Measurements from ENCODE around the gene AARSD1.
"Not testable (repeated sequence)": the region's sequence is repeated elsewhere in the genome, so short reads cannot be mapped to it uniquely, and the experiment has no call there.

The AARSD1 gene

DNA sequence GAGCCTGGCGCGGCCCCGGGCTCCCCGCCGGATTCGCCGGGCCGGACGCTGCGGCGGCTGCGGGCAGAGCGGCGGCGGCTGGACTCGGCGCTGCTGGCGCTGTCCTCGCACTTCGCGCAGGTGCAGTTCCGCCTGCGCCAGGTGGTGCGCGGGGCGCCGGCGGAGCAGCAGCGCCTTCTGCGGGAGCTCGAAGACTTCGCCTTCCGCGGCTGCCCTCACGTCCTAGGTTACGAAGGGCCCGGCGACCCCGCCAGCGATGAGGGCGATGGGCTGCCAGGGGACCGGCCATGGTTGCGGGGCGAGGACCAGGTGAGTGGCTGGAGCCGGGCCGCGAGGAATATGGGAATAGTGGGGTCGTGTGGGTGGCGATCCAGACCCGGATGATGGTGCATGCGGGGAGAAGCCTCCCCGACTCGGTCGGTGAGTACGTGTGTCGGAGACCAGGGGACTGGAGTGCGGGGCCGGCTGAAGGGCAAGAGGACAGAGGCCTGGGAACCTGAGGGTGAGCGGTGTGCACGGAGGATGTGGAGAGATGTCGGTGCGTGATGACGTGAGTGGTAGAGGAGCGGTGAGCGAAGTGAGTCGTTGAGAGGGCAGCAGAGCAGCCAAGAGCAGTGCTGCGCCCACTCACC is 16.6 kb upstream of the AARSD1 start:
- DNase-seq, result peak; percentile 25

DNA sequence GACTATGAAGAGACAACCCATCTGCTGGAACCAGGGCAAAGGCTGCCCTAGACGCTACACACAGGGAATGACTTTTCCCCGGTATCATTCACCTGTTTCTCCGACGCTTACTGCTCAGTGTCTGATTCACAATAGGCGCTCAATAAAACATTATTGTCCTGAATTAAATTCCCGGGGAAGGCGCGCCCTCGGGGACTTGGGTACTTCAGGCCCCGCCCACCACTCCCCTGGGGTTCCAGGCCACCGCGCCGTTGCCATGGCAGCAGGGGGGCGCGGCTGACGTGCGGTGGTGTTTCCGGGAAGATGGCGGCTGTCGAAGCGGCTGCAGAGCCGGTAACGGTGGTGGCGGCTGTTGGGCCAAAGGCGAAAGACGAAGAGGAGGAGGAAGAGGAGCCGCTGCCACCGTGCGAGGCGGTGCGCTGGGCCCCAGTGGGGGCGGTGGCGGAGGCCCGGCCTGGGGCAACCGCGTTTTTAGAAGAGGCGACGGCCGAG is 16.1 kb upstream of the AARSD1 start, which contains the start of gene RUNDC1:
RUNDC1 (plus strand) TSS at position 292 of the 492 bp plus-strand sequence; CDS start at position 304, 12 bp downstream.
- peak; percentile 69 for DNase-seq

DNA sequence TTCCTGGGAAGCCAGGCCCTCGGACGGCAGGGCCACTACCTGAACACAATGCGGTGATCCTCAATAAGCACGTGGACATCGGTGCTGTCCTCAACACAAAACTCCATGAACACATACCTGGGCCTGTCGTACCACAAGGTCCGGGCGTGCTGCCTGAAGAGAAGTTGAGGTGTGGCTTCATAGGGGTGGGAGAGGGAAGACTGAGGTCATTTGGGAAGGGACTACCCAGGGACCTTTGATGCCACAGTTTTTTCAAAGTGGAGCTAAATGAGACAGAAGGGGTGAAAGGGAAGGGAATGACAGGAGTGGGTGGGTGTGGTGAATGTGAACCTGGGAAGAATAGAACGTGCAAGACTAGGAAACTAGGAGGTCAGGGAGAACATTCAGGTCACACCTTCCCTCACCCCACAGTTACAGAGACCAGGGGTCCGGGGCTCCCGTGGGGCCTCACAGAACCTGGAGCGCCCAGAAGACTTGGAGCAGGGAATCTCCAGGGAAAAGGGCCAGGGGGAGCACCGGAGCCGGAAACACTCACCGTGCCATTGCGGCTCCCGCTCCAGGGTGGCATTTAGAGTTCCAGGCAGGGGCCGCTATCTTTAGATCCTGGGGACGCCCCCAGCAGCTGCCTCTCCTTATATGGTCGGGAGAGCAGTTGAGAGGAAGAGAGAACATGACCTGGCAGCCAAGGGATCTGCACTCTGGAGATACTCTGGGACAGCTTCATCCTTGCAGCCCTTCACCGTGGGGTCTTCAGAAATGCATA is 15.4 kb upstream of the AARSD1 start, which contains the start of gene PTGES3L:
PTGES3L (minus strand) TSS at position 570 of the 763 bp plus-strand sequence; CDS start at position 543, 27 bp downstream.
- peak; percentile 16 for DNase-seq

DNA sequence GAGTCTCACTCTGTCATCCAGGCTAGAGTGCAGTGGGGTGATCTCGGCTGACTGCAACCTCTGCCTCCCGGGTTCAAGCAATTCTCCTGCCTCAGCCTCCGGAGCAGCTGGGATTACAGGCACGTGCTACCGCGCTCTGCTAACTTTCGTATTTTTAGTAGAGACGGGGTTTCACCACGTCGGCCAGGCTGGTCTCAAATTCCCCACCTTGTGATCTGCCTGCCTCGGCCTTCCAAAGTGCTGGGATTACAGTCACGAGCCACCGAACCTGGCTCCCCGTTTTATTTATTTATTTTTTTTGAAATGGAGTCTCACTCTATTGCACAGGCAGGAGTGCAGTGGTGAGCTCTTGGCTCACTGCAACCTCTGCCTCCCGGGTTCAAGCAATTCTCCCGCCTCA is 11.4 kb upstream of the AARSD1 start:
- DNase-seq, result not testable (repeated sequence)

DNA sequence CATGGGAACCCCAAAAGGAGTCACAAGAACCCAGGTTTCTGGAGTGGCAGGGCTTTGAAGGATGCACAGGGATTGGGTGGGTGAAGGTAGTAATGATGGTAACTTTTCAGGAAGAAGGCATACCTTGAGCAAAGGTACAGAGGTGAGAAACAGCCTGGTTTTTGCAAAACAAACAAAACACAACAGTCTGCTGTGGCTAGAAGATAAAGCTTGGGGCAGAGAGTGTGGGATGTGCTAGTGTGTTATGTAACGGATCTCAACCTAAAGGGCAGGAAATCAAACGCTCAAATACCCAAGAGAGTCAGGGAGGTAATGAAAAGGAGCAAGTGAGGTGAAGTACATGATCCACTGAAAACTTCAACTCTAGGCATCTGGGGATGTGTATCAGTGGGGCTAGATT is 11.0 kb upstream of the AARSD1 start:
- no peak for DNase-seq

DNA sequence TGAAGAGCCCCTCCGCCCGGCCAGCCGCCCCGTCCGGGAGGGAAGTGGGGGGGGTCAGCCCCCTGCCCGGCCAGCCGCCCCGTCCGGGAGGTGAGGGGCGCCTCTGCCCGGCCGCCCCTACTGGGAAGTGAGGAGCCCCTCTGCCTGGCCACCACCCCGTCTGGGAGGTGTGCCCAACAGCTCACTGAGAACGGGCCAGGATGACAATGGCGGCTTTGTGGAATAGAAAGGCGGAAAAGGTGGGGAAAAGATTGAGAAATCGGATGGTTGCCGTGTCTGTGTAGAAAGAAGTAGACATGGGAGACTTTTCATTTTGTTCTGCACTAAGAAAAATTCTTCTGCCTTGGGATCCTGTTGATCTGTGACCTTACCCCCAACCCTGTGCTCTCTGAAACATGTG is 9.1 kb upstream of the AARSD1 start:
- not testable (repeated sequence) for DNase-seq

DNA sequence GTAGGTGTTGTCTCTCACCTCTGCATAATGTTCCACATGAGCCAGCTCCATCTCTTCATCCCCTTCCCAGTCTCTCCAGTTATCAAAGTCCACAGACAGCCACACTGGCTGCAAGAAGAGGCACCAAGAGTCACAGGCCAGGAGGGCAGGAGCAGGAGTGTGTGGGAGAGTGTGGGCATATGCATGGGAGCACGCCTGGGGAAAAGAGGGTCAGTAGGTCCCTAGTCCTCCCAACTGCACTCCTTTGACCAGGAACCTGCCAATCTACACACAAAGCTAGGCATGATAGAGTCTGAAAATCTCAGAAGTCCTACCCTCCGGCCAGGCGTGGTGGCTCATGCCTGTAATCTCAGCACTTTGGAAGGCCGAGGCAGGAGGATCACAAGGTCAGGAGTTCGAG is 7.3 kb upstream of the AARSD1 start:
- DNase-seq, result no peak

DNA sequence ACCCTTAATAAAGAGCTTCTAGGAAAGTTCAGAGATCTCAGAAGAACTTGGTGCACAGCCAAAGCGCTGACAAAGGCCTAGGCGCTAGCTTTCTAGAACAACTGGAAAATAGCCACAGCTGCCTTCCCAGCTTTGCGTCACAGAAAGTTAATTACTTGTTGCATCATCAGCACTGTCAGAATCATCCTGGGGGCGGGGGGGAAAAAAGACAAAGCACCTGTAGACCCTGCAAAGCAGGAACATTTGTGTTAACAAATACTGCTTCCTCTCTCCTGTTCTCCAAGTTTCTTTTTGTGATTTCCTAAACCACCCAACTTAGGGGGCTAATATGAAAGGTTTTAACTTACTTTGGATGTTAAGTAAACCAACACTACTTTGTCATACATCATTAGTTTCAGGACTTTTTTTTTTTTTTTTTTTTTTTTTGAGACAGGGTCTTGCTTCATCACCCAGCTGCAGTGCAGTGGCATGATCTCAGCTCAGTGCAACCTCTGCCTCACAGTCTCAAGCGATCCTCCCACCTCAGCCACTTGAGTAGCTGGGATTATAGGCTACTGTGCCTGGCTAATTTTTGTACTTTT is 4.8 kb upstream of the AARSD1 start:
- no peak for DNase-seq

DNA sequence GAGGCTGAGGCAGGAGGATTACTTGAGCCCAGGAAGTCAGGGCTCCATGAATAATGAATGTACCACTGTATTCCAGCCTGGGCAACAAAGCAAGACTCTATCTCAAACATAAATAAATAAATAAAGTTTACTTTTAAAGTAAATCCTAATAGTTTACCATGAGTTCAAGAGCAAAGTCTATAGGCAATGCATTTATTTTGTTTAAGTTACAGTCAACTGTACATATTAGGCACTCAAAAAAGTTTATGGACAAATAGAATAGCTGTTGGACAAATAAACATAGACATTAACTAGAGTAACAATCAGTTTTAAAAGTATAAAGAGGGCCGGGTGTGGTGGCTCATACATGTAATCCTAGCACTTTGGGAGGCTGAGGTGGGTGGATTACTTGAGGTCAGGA is 3.7 kb upstream of the AARSD1 start:
- no peak for DNase-seq

DNA sequence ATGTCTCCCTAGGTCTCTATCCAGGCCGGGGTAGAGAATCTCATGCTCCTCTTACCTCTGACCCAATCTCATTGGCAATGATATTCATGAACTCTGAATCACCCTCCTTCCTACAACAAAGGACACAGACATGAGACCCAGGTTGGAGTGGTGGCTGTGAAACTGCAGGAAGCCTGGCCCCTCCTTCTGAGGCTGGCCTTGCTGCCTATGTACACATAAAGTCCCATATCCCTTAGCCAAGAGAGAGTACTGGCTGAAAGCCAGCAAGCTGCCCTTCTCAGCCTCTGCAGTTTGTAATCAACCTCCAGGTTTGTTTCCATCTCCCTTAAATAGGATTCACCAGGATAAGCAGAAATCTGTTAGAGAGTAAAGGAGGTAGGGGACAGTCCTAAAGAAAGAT is 10.6 kb downstream of the AARSD1 start:
- DNase-seq, result no peak

DNA sequence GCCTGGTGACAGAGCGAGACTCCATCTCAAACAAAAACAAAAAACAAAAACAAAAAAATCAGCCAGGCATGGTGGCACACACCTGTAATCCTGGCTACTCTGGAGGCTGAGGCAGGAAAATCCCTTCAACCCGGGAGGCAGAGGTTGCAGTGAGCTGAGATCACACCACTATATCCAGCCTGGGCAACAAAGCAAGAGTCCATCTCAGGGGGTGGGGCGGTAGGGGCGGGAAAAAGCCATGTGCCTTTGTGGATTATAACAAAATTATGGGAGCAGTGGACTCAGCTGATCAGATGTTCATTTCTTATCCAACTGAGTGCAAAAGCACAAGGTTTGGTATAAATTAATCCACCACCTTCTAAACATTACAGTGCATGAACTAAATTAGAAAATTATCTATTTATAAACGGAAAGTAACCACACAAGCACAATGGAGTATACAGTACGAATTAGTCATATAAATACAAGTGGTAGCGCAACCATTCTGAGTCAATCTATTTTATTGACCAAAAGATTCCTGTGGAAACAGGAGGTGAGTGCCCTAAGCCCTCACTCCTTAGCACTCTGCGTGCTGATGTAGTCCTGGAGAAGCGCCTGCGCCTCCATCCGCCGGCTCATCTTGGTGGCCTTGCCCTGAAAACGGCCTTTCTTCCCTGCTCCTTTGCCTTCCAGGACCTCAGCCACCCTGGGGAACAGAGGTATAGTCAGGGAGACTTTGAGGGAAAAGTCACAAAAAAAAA is 14.0 kb downstream of the AARSD1 start:
- no peak for DNase-seq

DNA sequence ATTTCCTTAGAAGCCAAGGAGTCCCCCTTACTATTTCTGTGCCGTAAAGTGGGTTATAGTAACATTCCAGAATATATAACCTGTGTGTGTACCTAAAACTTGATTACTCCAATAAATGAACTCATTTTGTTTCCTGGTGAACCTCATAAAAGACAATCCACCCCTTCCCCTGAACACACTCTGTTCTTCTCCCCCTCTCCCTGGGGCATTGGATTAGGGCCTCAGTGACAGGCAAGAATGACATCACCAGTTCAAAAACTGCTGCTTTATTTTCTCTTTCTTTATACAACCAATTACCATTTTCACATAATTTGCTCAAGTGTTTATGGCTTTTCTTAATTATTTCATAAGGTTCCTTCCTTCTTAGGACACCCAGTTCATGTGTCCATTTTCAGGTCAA is 17.4 kb downstream of the AARSD1 start:
- no peak for DNase-seq

DNA sequence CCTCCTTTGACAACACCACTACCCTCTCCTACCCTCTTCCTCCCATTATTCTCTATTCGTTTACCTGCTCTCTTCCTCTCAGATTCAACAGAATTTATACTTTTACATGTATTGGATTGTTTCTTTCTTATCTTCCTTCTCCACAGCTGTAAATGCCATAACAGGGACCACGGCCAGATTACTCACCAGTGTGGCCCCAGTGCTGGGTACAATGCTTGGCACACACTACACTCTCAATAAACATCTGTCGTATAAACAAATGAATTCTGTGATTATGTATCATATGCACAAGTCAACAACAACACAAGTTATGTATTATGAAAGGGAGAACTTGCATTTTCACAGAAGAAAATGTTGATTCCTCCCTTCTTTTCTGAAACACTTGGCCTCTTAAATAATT is 20.0 kb downstream of the AARSD1 start:
- no peak for DNase-seq

DNA sequence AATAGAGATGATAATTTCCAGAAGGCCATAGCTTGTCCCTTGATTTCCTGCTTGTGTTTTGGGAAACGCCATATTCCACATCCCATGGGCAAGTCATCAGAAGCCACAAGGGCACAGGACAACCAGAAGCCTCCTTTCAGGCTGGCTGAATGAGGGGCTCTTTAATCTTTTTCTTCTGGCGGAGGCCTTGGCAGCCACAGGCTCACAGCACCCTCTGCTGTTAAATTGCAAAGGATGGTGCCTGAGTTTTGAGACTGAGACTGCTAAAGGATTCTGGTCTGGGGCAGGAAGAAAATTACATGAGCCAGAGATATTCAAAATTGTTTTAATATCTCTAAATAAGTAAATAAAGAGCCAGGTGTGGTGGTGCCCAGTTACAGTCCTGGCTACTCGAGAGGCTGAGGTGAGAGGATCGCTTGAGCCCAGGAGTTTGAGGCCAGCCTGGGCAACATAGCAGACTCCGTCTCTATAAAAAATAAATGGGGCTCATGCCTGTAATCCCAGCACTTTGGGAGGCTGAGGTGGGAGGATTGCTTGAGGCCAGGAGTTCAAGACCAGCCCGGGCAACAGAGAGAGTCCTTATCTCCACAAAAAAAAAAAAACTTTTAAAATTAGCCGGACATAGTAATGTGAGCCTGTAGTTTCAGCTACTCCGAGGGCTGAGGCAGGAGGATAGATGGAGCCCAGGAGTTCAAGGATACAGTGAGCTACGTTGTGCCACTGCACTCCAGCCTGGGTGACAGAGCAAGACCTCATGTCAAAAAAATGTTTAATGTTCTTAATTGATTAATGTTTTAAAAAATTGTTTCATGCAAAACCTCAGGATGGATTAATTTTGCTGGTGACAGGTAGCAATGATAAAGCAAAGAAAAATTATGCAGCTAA is 26.3 kb downstream of the AARSD1 start:
- DNase-seq, result peak; percentile 28

DNA sequence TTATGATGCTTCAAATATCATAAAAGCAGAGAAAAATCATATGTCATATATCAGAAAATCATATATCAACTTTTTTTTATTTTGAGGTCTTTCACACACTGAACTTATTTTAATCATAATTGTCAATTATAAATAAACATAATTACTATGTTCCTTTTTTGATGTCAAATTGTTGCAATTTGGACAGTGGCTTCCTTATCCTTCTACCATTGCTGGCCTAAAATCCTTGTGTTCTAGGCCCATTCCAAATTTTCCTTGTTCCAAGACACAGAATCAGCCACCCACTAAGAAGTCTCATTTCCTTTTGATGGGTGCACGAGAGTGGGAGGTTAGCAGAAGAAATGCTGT is 34.8 kb downstream of the AARSD1 start:
- DNase-seq, result no peak

DNA sequence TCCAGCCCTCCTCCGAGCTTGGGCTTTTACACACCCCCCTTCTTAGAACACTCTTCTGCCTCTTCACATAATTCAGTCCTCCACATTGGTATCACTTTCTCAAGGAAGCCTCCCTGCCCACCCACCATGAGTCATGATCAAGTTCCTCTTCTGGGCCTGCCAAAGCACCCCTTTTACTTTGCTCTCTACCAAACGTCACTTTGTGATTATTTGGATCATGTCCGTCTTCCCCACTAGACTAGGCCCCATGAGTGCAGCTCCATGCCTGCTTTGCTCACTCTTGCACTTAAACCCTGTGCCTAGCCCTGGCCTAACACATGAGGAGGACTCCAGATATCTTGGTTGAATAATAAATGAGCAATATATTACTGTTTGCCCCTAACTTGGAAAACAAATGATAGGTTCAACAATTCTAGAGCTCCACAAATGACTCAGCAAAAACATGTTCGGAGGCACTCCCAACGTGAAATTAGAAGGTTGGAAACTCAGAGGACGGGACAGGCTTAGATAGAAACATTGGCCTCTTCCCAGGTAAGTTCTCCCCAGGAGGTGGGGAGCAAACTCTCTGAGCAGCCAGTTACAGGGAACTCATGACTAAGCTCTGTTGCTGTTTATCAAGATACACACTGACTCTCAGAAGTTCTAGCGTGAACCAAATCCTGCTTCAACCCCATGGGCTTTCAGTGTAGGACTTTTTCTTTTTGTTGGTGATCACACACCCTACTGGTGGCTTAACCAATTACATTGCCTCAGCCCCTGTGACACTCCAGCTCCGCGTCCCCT is 35.3 kb downstream of the AARSD1 start:
- peak; percentile 60 for DNase-seq

DNA sequence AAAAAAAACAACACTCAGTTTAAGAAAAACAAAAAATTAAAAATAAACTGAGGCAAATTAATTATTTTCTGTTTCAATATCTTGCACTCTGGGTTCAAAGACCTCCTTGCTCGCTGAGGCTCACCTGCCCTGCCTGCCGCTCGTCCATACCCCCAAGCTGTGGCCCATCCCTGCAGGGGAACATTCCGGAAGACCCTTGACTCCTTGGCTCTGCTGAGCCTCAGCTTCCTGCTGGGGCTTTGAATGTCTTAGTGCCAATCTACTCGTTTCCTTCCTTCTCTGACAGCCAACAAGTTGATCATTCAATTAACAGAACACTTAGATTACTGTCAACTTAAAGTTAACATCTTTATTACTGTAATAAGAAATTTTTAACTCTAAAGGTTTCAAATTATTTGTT is 39.4 kb downstream of the AARSD1 start:
- no peak for DNase-seq

DNA sequence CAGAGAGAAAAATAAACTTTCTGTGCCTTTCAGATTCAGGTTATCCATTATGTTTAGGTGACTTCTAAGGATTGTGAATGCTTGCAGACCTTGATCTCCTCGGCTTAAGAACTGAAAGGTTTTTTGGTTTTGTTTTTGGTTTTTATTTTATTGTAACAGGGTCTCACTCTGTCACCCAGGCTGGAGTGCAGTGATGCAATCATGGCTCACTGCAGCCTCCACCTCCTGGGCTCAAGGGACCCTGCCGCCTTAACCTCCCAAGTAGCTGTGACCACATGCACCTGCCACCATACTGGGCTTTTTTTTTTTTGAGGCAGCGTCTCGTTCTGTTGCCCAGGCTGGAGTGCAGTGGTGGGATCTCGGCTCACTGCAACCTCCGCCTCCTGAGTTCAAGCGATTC is 40.8 kb downstream of the AARSD1 start:
- DNase-seq, result not testable (repeated sequence)

DNA sequence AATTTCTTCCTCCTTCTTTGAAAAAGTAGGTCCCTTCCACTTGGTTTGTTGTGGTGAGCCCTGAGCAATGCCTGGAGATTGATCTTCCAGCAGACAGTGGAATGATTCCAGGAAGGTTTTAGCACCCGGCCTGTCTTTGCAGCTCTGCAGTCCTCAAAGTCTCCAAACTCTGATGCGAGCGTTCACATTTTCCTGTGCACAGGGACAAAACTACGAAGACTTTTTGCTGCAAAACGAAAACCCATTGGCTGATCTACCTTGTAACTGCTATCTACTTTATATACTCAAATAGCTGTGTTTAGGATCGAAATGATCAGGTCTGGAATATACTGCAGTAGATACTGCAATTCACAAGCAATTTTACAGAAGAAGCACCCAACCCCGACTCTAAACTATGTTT is 42.0 kb downstream of the AARSD1 start:
- DNase-seq, result no peak

DNA sequence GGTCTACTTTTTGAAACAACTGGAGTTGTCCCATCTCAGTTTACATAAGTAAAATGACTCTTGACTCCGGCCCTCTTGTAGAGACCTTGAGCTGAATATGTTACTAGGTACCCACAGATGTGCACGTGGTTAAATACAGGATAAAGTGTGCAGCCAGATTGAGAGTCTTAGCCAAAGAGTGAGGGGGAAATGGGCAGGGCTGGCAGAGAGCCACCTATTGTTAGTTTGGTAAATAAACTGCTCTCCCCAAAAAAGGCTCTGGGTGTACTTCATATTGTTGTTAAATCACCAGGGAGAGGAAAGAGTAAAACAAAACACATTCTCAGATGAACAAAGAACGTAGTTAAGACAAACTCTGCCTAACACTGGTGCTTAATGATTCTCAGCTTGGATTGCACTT is 43.3 kb downstream of the AARSD1 start:
- DNase-seq, result no peak

DNA sequence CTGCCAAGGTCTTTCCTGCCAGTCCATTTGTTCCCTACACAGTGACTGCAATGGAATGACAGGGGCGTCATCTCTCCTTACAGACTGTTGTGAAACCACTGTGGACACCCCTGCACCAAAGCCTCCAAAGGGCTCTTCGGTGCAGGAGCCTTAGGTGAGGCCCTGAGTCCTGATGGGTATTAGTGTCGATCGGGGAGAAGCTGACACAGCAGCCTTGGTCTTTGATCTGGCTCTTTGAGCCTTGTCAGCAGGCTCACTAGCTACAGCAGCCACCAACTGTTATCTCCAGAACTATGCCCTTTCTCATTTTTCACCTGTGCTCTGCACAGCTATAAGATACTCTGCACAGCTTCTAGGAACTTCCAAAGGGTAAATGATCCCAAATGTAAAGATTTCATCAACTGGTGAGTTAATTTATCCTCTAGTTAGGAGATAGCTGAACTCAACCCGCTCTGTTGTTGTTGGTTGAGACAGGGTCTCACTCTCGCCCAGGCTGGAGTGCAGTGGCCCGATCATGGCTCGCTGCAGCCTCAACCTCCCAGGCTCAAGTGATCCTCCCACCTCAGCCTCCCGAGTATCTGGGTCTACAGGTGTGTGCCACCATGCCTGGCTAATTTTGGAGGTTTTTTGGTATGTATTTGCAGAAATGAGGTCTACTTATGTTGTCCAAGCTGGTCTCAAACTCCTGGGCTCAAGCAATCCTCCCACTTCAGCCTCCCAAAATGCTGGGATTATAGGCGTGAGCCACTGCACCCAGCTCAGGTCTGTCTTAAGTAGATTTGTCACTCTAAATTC is 44.0 kb downstream of the AARSD1 start:
- DNase-seq, result no peak
